ENCODE data around the gene FRYL. TPM values are rescaled to one million over a fixed set of nuclear protein-coding genes. Genes with fewer than 3 reads are reported as not detected.

FRYL gene
- total RNA-seq, 1 donor from 2014 or later, result 27.9 TPM

DNA sequence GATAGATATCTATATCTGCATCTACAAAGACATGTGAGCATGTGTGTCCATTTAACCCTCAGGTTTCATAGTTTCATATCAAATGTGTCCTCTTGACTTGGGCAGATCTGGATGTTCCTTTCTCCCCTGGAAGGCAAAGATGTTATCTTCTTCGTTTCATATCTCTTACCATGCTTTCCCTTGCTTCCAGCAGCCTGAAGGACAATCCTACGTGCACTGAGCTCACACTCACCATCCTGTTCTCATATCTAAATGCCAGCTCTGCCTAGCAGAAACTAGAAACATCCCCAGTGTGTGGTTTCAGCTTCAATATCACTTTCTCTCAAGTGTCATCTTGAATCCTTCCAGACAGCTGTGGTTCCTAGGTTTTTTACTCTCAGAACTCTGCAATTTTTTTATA is 223.8 kb downstream of the FRYL start:
- intact Hi-C loops (cut with DNase I), result no loop called here
- DNase-seq (no peak), ATAC-seq (ENCODE audit: poor library complexity) (no peak)

DNA sequence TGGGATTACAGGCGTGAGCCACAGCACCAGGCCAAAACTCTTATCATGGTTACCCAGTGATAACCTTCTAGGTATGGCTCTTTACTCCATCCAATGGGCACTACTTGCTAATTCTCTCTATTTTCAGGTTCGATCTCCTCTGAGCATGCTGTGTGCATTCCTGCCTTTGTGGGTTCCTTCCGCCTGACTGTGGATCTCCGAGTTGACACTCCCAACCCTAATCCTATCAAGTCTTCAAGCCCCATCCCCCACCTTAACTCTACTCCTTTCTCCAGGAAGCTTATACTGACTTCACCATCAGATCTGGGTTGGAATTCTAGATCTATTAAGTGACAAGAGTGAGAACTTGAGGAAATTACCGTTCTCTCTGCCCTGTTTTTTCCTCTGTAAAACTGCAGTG is 225.5 kb downstream of the FRYL start:
- no peak for ATAC-seq (ENCODE audit: poor library complexity)
- no peak for DNase-seq
- intact Hi-C loops (cut with DNase I), result no loop called here

GRCh38 chr4:48553720-48554119 is 226.4 kb downstream of the FRYL start:
- no peak for ATAC-seq (ENCODE audit: poor library complexity)
- DNase-seq, result no peak
- intact Hi-C loops (cut with DNase I), result no loop called here

DNA sequence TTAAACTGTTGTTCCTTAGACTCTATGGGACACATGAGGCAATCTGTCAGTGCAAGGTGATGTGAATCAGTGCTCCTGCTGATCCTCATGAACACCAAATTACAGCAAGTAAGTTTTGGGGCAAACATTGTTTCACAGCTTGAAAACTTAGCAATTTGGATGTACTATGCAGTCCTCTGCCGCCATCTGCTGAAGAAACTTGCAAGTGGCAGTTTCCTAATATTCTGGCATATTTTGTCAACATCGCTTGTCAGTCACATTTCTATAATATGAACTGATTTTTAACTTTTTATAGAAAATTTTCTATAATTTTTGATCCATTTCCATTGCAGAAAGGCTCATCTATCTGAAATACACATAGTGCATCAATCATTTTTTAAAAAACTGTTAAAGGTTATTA is 233.7 kb downstream of the FRYL start:
- intact Hi-C loops (cut with DNase I), result no loop called here
- ATAC-seq (ENCODE audit: poor library complexity) (no peak), DNase-seq (no peak)

GRCh38 chr4:48543796-48544195 is 236.3 kb downstream of the FRYL start:
- intact Hi-C loops (cut with DNase I), result no loop called here
- DNase-seq (no peak), ATAC-seq (ENCODE audit: poor library complexity) (no peak)

DNA sequence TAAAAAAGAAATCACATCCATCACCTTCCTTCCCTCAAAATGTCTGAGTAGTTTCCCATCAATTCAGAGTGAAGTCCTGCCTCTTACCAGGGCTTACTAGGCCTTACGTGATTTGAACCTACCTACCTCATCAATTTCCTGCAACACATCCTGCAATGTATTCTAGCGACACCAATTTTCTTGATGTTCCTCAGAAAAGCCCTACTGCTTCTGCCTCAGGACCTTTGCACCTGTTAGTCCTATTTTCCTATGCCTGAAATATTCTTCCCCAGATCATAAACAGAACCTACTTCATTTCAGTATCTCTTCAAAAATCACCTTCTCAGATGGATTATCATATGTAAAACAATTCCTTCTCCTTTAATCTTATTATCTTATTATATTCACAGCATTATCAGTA is 237.2 kb downstream of the FRYL start:
- no peak for ATAC-seq (ENCODE audit: poor library complexity)
- no peak for DNase-seq
- intact Hi-C loops (cut with DNase I), result no loop called here

DNA sequence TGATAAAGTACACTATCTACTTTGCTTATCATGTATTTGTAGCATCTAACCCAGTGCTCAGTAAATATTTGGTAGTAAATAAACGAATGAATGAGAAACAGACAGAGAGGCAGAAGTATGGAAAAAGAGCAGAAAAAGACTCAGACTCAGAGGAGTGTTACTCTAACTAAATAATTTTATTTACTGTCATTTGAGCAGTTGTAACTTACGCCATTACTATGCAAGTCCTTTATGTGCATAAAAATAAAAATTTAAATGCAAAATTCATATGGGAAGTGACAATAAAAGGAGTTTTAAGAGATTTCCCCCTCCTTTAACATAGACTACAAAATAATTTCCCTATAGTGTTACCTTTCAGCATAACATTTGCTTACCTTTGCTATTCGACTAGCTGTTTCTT is 240.5 kb downstream of the FRYL start:
- ATAC-seq (ENCODE audit: poor library complexity), result no peak
- DNase-seq, result no peak
- intact Hi-C loops (cut with DNase I), result no loop called here

DNA sequence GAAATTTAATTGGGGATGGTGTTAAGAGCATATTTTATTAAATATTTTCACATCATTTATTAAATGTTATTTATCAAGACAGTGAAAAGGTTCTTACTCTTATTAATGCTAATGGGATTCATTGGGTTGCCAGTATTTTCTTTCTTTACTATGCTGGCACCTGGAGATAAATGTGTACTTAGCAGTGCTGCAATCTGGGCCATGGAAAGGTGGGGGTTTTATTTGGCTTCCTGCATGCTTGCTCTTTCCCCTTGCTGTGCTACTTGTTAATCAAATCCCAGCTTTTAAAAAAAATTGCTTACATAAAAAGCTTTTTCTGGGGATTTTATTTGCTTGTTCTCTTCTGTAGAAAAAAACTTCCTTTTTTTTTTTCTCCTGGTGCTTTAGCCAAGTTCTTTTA is 241.7 kb downstream of the FRYL start:
- no peak for DNase-seq
- no peak for ATAC-seq (ENCODE audit: poor library complexity)
- intact Hi-C loops (cut with DNase I), result no loop called here

DNA sequence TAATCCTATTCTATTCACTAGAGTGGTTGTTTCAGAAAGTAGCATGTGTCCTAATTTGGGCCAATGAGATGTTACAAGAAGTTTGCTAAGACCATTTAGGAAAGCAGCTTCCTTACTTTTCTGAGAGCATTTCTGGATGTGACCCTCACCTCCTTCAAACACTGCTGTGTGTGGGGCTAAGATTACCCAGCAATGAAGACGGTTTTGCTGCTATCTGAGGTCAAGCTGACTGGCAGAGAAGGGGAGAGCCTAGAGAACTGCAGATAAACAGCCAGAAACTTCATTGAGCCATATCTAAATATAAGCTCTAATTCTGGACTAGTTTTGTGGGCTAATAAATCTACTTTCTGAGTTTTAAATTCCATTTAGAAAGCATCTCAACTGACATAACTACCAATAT is 253.7 kb downstream of the FRYL start:
- intact Hi-C loops (cut with DNase I), result no loop called here
- no peak for ATAC-seq (ENCODE audit: poor library complexity)
- no peak for DNase-seq

- no peak for DNase-seq
- ATAC-seq (ENCODE audit: poor library complexity), result no peak
- intact Hi-C loops (cut with DNase I), result no loop called here
Observed at GRCh38 chr4:48518143-48518542, 261.9 kb downstream of the FRYL start.

DNA sequence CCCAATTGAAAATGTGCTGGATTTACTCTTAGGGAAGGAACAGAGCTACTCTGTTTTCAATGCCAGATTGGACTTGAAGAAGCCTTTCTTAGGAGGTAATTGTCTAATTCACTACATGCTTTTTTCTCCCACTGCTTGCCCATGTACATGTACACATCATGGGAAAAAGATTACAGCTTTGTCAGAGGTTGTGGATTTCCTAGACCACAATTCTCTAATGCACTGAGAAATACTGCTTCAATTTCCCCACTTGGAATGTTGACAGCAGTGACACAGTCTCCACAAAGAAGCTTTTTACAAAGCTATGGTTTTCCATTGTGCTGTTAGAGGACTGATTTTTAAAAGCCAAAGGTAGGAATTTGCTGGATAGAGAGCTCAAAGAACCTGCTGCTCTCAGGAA is 270.5 kb downstream of the FRYL start:
- no peak for DNase-seq
- intact Hi-C loops (cut with DNase I), result no loop called here

GRCh38 chr4:48506716-48507115 is 273.4 kb downstream of the FRYL start:
- no peak for ATAC-seq (ENCODE audit: poor library complexity)
- intact Hi-C loops (cut with DNase I), result no loop called here
- DNase-seq, result no peak

More for the DNA sequence above, 270.5 kb downstream of the FRYL start:
- ATAC-seq (ENCODE audit: poor library complexity), result no peak

DNA sequence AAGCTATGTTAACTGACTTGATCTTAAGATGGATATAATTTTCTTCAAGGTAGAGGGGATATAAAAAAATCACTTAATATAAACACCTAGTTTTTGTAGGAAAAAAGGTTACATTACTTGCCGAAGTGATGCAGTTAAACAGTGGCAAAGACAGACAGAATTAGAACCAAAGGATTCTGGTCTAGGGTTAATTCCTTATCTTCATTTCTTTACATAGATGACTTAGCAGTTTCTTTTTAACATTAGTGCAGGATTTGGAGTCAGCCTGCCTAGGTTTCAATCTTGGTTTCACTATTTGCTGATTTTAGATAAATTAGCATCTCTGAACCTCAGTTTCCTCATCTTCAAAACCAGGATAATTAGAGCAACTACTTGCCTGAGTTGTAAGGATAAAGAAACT is 275.7 kb downstream of the FRYL start:
- DNase-seq (no peak), ATAC-seq (ENCODE audit: poor library complexity) (no peak)
- intact Hi-C loops (cut with DNase I), result no loop called here

GRCh38 chr4:48504026-48504330 is 276.1 kb downstream of the FRYL start:
- intact Hi-C loops (cut with DNase I), result no loop called here
- DNase-seq (no peak), ATAC-seq (ENCODE audit: poor library complexity) (no peak)

- DNase-seq (no peak), ATAC-seq (ENCODE audit: poor library complexity) (no peak)
- intact Hi-C loops (cut with DNase I), result no loop called here
Observed at GRCh38 chr4:48503233-48504025, 276.6 kb downstream of the FRYL start.

DNA sequence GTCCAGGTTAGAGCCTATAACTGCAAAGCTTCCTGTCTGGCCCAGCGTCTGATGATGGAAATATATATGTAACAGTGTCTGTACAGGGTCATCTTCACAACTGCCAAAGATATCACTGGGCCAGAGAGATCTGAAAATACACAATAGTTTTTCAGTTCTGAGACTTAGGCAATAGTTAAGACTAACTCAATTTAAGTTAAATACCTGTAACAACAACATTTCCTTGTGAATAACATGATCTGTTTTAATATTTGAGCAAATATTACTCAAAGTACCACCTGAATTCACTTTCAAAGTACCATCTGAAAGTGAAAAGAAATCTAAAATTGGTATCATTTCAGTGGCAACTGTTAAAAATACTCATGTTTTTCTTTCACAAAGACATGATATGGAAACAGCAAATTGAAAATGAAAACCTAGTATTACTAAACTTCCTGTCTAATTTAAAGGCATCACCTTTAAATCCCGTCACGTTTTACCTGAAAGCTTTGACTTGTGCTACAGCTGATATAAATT is 280.5 kb downstream of the FRYL start:
- ATAC-seq (ENCODE audit: poor library complexity), result no peak
- no peak for DNase-seq
- intact Hi-C loops (cut with DNase I), result no loop called here

DNA sequence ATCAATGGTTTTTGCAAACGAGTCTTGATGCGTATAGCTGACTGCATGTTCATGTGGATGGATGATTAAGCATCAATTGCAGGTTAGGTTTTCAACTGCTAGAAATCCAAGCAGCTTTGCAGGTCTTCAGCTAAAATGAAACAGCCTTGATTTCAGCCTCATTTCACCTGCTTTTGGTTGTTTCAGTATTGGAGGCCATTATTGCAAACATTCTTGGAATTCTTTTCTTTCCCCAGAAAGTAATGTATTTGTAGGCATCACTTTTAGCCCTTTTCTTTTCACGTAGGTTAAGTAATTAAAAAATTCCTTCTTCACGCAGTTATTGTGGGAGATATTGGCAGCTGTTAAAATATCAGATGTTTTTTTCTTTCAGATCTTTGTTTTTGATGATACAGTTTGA is 281.2 kb downstream of the FRYL start:
- DNase-seq (no peak), ATAC-seq (ENCODE audit: poor library complexity) (no peak)
- intact Hi-C loops (cut with DNase I), result no loop called here

- DNase-seq, result no peak
- ATAC-seq (ENCODE audit: poor library complexity), result no peak
- intact Hi-C loops (cut with DNase I), result no loop called here
Observed at GRCh38 chr4:48495941-48496340, 284.1 kb downstream of the FRYL start.

- DNase-seq (no peak), ATAC-seq (ENCODE audit: poor library complexity) (no peak)
- intact Hi-C loops (cut with DNase I), result no loop called here
Observed at GRCh38 chr4:48493452-48494100, 286.5 kb downstream of the FRYL start.

- ATAC-seq (ENCODE audit: poor library complexity) (no peak), DNase-seq (no peak)
- intact Hi-C loops (cut with DNase I), result no loop called here
Observed at GRCh38 chr4:48491514-48492176, 288.4 kb downstream of the FRYL start.
